GM06990 (cell line): Measurements from ENCODE around the gene KCNIP4.

Source experiments
- DNase-seq: peaks from one replicate; pipeline ENCODE4 v3.0.0-alpha.2; 2011; ENCODE audit not compliant: insufficient read length; ENCODE audit errors: extremely low read depth
- H3K27me3 ChIP-seq: replicated peaks from 2 replicates; pipeline ENCODE4 v1.6.0; 2011; ENCODE audit warnings: low read length; ENCODE audit not compliant: control insufficient read depth, insufficient read depth
- H3K36me3 ChIP-seq: 2 replicates; pipeline ENCODE4 v1.5.1; 2011; ENCODE audit warnings: low read length; ENCODE audit not compliant: control insufficient read depth, insufficient read depth
- H3K4me3 ChIP-seq: replicated peaks from 2 replicates; pipeline ENCODE4 v1.5.1; 2011; ENCODE audit warnings: low read depth, mild to moderate bottlenecking, control low read depth, low read length
- CTCF ChIP-seq: IDR thresholded peaks from 2 replicates; pipeline ENCODE4 v1.5.1; 2011; ENCODE audit warnings: low read length, control low read depth, mild to moderate bottlenecking, inconsistent platforms; ENCODE audit not compliant: insufficient read depth, poor library complexity, severe bottlenecking

KCNIP4 gene

DNA sequence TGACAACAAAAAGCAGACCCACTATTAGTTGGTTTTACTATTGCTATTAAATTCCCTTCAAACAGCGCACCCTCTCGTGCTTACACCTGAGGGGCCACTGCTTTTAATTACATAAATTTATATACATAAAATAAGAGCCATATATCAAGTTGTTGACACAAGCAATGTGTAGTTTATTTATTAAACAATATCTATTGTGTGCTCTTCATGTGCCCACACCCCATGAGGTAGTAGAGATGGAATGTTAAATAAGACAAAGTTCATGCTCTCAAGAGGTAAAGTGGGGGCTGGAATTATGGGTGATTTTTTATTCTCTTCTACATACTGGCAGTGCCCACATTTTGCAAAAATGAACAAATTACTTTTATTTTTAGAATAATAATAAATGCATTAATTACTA lies 47.3 kb downstream of the KCNIP4 start:
- DNase-seq, result no peak
- no peak for TF ChIP-seq CTCF
- no peaks in the 10 kb centered on the region for H3K36me3 ChIP-seq

GRCh38 chr4:21900211-21900610 lies 48.4 kb downstream of the KCNIP4 start:
- no peaks in the 10 kb centered on the region for H3K36me3 ChIP-seq
- H3K4me3 ChIP-seq, result no peak overlapping the region
- DNase-seq, result no peak
- no peaks in the 10 kb centered on the region for H3K27me3 ChIP-seq
- no peak for TF ChIP-seq CTCF

More for the DNA sequence above, 47.3 kb downstream of the KCNIP4 start:
- Histone ChIP-seq H3K4me3 (no peak overlapping the region), H3K27me3 (no peaks in the 10 kb centered on the region)

DNA sequence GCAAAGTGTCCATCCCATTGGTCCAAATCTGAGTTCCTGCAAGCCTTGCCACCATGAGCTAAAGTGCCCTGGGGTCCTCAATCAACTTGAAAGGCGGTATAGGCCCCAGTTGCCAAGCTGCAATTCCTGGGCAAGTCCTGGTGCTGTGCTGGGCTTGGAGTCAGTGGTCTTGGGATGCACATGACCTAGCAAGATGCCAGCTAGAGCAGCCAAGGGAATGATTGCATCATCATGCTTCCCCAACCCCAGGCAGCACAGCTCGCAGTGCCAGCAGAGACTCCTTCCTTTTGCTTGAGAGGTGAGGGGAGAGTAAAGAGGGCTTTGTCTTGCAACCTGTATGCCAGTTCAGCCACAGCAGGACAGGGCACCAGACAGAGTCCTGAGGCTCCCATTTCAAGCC lies 50.5 kb downstream of the KCNIP4 start:
- Histone ChIP-seq H3K36me3 (no peaks in the 10 kb centered on the region), H3K27me3 (no peaks in the 10 kb centered on the region), H3K4me3 (no peak overlapping the region)
- no peak for TF ChIP-seq CTCF
- no peak for DNase-seq

DNA sequence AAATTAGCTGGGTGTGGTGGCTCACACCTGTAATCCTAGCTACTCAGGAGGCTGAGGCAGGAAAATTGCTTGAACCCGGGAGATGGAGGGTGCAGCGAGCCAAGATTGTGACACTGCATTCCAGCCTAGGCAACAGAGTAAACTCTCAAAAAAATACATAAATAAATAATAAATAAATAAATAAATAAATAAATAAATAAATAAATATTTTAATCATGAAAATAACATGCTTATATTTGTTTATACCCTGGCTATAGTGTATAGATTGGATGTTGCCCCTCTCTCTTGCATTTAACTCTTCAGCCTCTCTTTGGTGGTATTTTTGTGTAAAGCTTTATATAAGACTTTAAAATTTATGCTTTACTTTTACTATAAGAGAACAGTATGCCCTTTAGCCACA lies 51.8 kb downstream of the KCNIP4 start:
- Histone ChIP-seq H3K36me3 (no peaks in the 10 kb centered on the region), H3K4me3 (no peak overlapping the region), H3K27me3 (no peaks in the 10 kb centered on the region)
- DNase-seq, result no peak
- no peak for TF ChIP-seq CTCF

GRCh38 chr4:21893136-21893535 lies 55.4 kb downstream of the KCNIP4 start:
- H3K27me3 ChIP-seq, result no peaks in the 10 kb centered on the region
- TF ChIP-seq CTCF, result no peak
- H3K36me3 ChIP-seq, result no peaks in the 10 kb centered on the region
- DNase-seq, result no peak
- no peak overlapping the region for H3K4me3 ChIP-seq

- no peak for DNase-seq
- TF ChIP-seq CTCF, result no peak
- Histone ChIP-seq H3K36me3 (no peaks in the 10 kb centered on the region), H3K4me3 (no peak overlapping the region), H3K27me3 (no peaks in the 10 kb centered on the region)
Observed at GRCh38 chr4:21890231-21890630, 58.3 kb downstream of the KCNIP4 start.
